H1 (cell line): Measurements from ENCODE around the gene SLC25A21. TPM values are rescaled to one million over a fixed set of nuclear protein-coding genes. Genes with fewer than 3 reads are reported as not detected.

Experiments used
- BCL11A ChIP-seq, 2 experiments: IDR thresholded peaks; one replicate each; pipeline ENCODE4 v1.6.1; 2011; ENCODE audit warnings: low read depth in 2 of 2, low read length in 2 of 2, mild to moderate bottlenecking in 2 of 2
- CBX8 ChIP-seq: fragments of 300-800, 300-1000 bp; sonication (generic); IDR thresholded peaks from 2 replicates; pipeline ENCODE4 v1.7.1; 2016; ENCODE audit warnings: low read depth, low read length, borderline replicate concordance
- CHD1 ChIP-seq: IDR thresholded peaks from 2 replicates; pipeline ENCODE4 v1.6.1; 2012; ENCODE audit warnings: low read depth, low read length, improper control_type of control experiment
- EGR1 ChIP-seq: IDR thresholded peaks from 2 replicates; pipeline ENCODE4 v1.6.1; 2011; ENCODE audit warnings: low read depth, low read length, borderline replicate concordance
- FOSL1 ChIP-seq: IDR thresholded peaks from 2 replicates; pipeline ENCODE4 v1.6.1; 2011; ENCODE audit warnings: mild to moderate bottlenecking, low read depth, low read length, moderate library complexity; ENCODE audit not compliant: insufficient read depth
- JUND ChIP-seq: IDR thresholded peaks from 2 replicates; pipeline ENCODE4 v1.6.1; 2011; ENCODE audit warnings: mild to moderate bottlenecking, improper control_type of control experiment, low read length
- RBBP5 ChIP-seq: IDR thresholded peaks from 2 replicates; pipeline ENCODE4 v1.7.1; 2012; ENCODE audit warnings: low read depth, mild to moderate bottlenecking, inconsistent platforms, low read length, moderate library complexity, borderline replicate concordance
- SIRT6 ChIP-seq: IDR thresholded peaks from one replicate; pipeline ENCODE4 v1.7.1; 2012; ENCODE audit warnings: low read length, inconsistent platforms
- polyA plus RNA-seq, 7 experiments: library from polyadenylated mRNA; depleted of rRNA in 3 of 7; stranded (reverse) in 5 of 7; unstranded in 2 of 7; fragments of >200 nt in 5 of 7; fragments of 200-250 nt in 2 of 7; gene quantifications; 1 replicate in 5 of 7; 2 replicates in 1 of 7; 4 replicates in 1 of 7; pipeline versions ENCODE4 v1.2.1 to v1.2.3, GENCODE V29; 2011 to 2013; ENCODE audit warnings: missing spikeins in 2 of 7, mixed read lengths in 2 of 7
- total RNA-seq: library from RNA; stranded (reverse); fragmentation: NEBNext Ultra II Directional; extraction: Animal tissue kit (Norgen Biotek cat#: 25700); gene quantifications from 2 replicates; pipeline ENCODE4 v1.2.1, GENCODE V29; 2021
- TF ChIP-seq, protein P1 (sequence below): fragments of 300-600 bp; sonication (generic); IDR thresholded peaks from 2 replicates; pipeline ENCODE4 v1.7.1; 2012; ENCODE audit warnings: low read length, moderate library complexity, mild to moderate bottlenecking, inconsistent platforms; ENCODE audit not compliant: insufficient replicate concordance
- TF ChIP-seq, protein P2 (sequence below): IDR thresholded peaks from 2 replicates; pipeline ENCODE4 v1.6.1; 2012; ENCODE audit warnings: inconsistent platforms
- TF ChIP-seq, protein P3 (sequence below): IDR thresholded peaks from 2 replicates; pipeline ENCODE4 v1.6.1; 2011; ENCODE audit warnings: low read length, improper control_type of control experiment

SLC25A21 gene
- total and polyA plus RNA-seq, 2 of the 8 experiments (the other 6 are each of a cell fraction or from before 2014, with no cell fraction given): 6.9 to 15.7 TPM

DNA sequence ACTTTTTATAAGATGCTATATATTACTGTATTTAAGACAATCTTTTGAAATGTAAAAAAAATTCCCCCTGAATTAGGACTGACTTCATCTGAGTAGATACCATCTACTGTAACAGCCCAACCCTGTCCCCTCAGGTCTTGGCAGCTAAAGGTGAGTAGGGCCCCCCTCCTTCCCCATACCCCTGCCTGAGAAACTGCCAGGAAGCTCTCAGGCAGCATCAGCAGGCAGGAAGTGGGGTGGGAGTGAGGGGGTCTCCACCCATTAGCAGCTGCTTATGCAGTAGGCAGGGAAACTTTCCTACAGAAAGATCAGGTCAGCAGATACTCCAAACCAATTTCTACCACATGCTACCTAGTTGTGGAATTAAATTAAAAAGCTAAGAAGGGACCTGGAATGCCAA, 448.2 kb downstream of the SLC25A21 start (continued):
- TF ChIP-seq, protein P1, sequence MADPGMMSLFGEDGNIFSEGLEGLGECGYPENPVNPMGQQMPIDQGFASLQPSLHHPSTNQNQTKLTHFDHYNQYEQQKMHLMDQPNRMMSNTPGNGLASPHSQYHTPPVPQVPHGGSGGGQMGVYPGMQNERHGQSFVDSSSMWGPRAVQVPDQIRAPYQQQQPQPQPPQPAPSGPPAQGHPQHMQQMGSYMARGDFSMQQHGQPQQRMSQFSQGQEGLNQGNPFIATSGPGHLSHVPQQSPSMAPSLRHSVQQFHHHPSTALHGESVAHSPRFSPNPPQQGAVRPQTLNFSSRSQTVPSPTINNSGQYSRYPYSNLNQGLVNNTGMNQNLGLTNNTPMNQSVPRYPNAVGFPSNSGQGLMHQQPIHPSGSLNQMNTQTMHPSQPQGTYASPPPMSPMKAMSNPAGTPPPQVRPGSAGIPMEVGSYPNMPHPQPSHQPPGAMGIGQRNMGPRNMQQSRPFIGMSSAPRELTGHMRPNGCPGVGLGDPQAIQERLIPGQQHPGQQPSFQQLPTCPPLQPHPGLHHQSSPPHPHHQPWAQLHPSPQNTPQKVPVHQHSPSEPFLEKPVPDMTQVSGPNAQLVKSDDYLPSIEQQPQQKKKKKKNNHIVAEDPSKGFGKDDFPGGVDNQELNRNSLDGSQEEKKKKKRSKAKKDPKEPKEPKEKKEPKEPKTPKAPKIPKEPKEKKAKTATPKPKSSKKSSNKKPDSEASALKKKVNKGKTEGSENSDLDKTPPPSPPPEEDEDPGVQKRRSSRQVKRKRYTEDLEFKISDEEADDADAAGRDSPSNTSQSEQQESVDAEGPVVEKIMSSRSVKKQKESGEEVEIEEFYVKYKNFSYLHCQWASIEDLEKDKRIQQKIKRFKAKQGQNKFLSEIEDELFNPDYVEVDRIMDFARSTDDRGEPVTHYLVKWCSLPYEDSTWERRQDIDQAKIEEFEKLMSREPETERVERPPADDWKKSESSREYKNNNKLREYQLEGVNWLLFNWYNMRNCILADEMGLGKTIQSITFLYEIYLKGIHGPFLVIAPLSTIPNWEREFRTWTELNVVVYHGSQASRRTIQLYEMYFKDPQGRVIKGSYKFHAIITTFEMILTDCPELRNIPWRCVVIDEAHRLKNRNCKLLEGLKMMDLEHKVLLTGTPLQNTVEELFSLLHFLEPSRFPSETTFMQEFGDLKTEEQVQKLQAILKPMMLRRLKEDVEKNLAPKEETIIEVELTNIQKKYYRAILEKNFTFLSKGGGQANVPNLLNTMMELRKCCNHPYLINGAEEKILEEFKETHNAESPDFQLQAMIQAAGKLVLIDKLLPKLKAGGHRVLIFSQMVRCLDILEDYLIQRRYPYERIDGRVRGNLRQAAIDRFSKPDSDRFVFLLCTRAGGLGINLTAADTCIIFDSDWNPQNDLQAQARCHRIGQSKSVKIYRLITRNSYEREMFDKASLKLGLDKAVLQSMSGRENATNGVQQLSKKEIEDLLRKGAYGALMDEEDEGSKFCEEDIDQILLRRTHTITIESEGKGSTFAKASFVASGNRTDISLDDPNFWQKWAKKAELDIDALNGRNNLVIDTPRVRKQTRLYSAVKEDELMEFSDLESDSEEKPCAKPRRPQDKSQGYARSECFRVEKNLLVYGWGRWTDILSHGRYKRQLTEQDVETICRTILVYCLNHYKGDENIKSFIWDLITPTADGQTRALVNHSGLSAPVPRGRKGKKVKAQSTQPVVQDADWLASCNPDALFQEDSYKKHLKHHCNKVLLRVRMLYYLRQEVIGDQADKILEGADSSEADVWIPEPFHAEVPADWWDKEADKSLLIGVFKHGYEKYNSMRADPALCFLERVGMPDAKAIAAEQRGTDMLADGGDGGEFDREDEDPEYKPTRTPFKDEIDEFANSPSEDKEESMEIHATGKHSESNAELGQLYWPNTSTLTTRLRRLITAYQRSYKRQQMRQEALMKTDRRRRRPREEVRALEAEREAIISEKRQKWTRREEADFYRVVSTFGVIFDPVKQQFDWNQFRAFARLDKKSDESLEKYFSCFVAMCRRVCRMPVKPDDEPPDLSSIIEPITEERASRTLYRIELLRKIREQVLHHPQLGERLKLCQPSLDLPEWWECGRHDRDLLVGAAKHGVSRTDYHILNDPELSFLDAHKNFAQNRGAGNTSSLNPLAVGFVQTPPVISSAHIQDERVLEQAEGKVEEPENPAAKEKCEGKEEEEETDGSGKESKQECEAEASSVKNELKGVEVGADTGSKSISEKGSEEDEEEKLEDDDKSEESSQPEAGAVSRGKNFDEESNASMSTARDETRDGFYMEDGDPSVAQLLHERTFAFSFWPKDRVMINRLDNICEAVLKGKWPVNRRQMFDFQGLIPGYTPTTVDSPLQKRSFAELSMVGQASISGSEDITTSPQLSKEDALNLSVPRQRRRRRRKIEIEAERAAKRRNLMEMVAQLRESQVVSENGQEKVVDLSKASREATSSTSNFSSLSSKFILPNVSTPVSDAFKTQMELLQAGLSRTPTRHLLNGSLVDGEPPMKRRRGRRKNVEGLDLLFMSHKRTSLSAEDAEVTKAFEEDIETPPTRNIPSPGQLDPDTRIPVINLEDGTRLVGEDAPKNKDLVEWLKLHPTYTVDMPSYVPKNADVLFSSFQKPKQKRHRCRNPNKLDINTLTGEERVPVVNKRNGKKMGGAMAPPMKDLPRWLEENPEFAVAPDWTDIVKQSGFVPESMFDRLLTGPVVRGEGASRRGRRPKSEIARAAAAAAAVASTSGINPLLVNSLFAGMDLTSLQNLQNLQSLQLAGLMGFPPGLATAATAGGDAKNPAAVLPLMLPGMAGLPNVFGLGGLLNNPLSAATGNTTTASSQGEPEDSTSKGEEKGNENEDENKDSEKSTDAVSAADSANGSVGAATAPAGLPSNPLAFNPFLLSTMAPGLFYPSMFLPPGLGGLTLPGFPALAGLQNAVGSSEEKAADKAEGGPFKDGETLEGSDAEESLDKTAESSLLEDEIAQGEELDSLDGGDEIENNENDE: no peak
- TF ChIP-seq, protein P2, sequence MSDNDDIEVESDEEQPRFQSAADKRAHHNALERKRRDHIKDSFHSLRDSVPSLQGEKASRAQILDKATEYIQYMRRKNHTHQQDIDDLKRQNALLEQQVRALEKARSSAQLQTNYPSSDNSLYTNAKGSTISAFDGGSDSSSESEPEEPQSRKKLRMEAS: no peak
- no peak for TF ChIP-seq FOSL1
- no peak for TF ChIP-seq CHD1
- TF ChIP-seq RBBP5: no peak
- no peak for TF ChIP-seq CBX8
- TF ChIP-seq, protein P3, sequence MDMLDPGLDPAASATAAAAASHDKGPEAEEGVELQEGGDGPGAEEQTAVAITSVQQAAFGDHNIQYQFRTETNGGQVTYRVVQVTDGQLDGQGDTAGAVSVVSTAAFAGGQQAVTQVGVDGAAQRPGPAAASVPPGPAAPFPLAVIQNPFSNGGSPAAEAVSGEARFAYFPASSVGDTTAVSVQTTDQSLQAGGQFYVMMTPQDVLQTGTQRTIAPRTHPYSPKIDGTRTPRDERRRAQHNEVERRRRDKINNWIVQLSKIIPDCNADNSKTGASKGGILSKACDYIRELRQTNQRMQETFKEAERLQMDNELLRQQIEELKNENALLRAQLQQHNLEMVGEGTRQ: no peak
- no peak for TF ChIP-seq EGR1
- TF ChIP-seq JUND: no peak
- no peak for TF ChIP-seq SIRT6
- no peak for TF ChIP-seq BCL11A (IDR thresholded peaks at IDR 0.05; ENCODE audit: low read depth in 2 of 2, low read length in 2 of 2)
